ENCODE measurements around the gene SYNE3.

GRCh38 chr14:95544588-95544987 lies 28.1 kb upstream of the SYNE3 start:
- TF ChIP-seq POLR2A (IDR thresholded peaks at IDR 0.05) (no peak), CTCF (IDR thresholded peaks at IDR 0.05) (no peak)
